Measurements from ENCODE around the gene ANKRD44.

ANKRD44 gene

GRCh38 chr2:197236159-197236558 is 74.4 kb downstream of the ANKRD44 start:
- no peak for DNase-seq

- DNase-seq, result no peak
These were observed 74.9 kb downstream of the ANKRD44 start for GRCh38 chr2:197235711-197236110.

GRCh38 chr2:197234671-197235191 is 75.8 kb downstream of the ANKRD44 start:
- DNase-seq, result no peak

DNA sequence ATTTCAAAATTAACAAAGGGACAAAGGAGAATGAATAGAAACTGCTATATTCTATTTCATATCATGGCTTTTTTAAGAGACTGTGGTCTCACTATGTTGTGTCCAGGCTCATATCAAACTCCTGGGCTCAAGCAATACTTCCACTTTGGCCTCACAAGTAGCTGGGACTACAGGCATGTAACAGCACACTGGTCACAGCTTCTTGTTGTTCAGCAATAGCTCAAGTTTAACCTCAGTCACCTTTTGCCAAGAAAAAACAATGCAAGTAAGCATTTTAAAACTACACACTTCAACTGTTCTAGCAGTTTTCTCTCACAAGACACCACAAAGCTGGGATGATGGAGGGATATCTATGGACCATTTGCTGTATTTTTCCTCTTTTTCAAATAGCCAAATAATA is 77.1 kb downstream of the ANKRD44 start:
- DNase-seq, result no peak

GRCh38 chr2:197232010-197232409 is 78.6 kb downstream of the ANKRD44 start:
- no peak for DNase-seq

DNA sequence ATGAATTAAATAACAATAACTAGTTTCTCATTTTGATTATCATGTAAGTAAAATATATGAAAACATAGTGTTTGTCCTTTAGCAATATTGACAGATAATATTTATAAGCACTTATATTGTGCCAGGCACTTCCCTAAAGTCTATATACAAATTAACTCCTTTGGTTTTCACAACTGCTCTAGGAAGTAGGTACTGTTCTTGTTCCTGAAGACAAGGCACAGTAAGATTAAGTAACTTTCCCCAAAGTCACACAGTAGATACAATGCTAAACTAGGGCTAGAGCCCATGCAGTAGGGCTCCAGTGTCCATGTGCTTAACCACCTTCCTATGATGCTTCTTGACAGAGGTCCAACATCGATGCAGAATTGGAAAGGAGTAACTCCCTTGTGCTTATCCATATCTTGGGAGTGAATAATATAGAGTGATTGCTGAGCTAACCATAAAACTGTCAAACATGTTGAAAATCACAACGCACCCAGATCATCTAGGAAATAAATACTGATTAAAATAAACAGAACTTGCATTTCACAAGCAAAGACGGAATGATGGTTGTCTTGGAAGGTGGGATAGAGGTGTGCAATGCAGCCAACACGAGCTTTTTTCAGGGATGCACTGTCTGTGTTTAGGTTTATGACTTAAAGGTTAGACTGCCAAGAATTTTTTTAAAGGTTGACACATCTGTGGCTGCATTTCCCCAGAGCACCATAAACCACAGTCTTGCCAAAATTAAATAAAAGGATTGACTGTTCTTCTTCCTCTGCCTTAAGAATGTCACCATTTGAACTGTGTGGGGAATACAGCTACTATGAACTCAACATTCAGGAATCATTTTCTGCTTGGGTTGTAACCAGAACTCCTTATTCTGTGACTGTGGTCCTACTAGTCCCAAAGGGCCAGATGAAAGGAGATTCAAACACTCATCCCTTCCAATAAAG is 80.8 kb downstream of the ANKRD44 start:
- no peak for DNase-seq

- DNase-seq, result no peak
These were observed 87.1 kb downstream of the ANKRD44 start for GRCh38 chr2:197223451-197223850.

- DNase-seq, result no peak
These were observed 90.9 kb downstream of the ANKRD44 start for GRCh38 chr2:197219636-197220035.

DNA sequence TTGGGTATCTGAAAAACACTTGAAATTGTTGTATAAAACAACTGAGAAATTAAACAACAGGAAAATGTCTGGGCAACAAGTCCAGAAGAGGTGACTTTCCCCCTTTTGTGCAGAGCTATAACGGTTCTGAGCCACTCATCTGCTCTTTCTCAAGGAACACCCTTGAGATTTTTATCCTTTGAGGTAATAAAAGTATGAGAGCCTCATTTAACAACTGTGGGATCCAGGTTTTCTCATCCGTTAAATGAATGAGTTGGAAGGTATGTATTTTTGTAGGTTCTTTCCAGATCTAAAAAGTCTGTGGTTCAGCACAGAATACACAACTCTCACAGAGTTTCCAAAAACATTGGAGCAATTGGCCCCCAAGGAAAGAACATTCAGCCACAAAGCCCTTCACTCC is 93.0 kb downstream of the ANKRD44 start:
- DNase-seq, result no peak

DNA sequence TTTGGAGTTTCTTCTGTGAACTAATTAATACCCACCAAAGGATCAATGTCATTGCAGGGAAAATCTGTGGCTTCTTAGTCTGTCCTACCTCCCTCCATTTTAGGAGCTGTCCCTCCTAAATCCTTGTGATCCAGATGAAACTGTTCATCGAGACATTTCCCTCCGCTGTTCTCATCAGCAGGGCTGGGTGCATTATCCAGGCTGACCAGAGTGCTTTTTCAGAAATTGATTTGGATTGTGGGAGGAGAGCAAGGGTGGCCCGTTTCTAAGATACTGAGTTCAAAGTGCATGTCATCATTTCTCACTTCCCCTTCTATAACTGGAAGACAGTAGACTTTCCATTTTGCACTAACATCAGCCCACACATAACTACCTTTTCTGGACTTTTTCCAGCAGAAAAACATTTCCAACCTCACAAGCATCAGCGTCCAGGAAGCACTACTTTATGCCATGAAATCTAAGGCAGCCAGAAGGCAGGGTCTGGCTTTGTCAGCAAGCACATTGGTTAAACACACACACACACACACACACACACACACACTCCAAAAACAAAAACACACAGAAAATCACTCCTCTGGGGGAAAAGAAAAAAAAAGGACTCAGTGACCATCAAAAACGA is 94.1 kb downstream of the ANKRD44 start:
- DNase-seq, result peak; percentile 33

- no peak for DNase-seq
These were observed 94.7 kb downstream of the ANKRD44 start for GRCh38 chr2:197215748-197216360.

GRCh38 chr2:197212344-197213262 is 98.0 kb downstream of the ANKRD44 start:
- no peak for DNase-seq

DNA sequence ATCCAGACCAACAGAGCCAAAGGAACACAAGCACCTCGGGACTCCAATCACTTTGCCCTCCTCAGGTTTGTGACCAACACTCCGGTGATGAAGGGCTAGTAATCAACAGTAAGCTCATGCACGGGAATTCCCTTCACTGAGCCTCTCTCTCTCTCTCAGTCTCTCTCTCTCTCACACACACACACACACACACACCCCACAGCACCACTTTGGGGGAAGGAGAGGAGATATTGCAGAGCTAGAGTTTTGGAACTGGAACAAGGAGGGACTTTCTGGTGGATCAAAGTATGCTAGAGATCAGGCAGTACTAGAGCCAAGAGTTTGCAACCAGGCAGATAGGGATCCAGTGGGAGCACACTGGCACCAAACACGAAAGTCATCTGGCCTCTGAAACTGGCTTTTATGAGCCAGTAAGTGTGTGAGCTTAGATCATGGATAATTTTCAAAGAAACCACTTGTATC is 98.7 kb downstream of the ANKRD44 start:
- no peak for DNase-seq

- DNase-seq, result no peak
These were observed 100.2 kb downstream of the ANKRD44 start for GRCh38 chr2:197210430-197210829.

GRCh38 chr2:197209742-197210408 is 100.7 kb downstream of the ANKRD44 start:
- no peak for DNase-seq

GRCh38 chr2:197209246-197209645 is 101.3 kb downstream of the ANKRD44 start:
- DNase-seq, result no peak

GRCh38 chr2:197208841-197209240 is 101.7 kb downstream of the ANKRD44 start:
- no peak for DNase-seq

DNA sequence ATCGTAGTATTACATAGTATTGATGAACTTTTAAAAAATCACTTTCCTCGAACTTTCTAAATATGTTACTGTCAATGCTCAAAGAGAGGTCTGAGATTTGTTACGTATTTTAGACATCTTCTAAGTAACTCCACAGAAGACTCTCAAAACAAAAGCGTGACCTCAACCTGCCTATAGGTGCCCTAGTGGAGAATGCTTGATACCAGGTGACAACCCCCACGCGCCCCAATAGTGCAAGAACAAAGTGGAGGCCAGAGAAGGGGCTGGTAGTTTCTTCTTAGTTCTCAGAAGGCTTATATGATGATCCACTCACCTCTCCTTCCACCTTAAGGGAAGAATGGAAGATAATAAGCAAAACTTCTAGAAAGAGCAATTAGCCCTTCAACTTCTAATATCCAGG is 102.6 kb downstream of the ANKRD44 start:
- DNase-seq, result no peak

DNA sequence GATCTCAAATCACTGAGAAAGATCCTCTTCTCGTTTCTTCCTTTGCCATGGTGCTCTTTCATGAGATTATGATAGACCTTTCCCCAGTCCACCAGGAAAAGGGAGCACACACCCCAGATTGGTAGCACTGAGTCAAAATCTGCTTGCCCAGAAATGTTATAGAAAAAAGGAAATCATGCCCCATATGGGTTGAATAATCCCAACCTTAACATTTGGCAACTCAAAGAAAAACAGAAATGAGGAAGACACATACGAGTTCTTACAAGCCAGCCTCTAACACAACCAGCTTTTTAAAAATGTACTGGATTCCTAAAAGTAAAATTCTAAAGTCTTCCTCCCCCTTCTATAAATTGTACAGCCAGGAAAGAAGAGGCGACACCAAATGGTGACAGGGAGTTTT is 103.0 kb downstream of the ANKRD44 start:
- no peak for DNase-seq

GRCh38 chr2:197207106-197207505 is 103.5 kb downstream of the ANKRD44 start:
- DNase-seq, result no peak

- DNase-seq, result no peak
These were observed 104.9 kb downstream of the ANKRD44 start for GRCh38 chr2:197205585-197206215.
